Measurements from ENCODE around the gene KCND3. TPM values are rescaled to one million over a fixed set of nuclear protein-coding genes. Genes with fewer than 3 reads are reported as not detected.

Gene KCND3
- polyA plus RNA-seq, 3 donors = not detected

GRCh38 chr1:111863401-111863800 is 126.1 kb downstream of the KCND3 start:
- WGBS (ENCODE audit: insufficient coverage) = 96% methylated on average over 2 of the region's 3 CpGs
- H3K36me3 Mint-ChIP-seq = no peaks in the 10 kb centered on the region
- intact Hi-C loops (cut with micrococcal nuclease) = no loop called here
- no peaks in the 10 kb centered on the region for H3K9me3 Mint-ChIP-seq
- Histone ChIP-seq H3K27ac (ENCODE audit: low read depth in 1 of 2, low read length in 2 of 2) (no peak overlapping the region), H3K36me3 (replicated peaks in 1 of 2; ENCODE audit: control insufficient read depth in 1 of 2, insufficient read depth in 2 of 2, low read length in 2 of 2) (no peaks in the 10 kb centered on the region), H3K9me3 (replicated peaks in 1 of 2; ENCODE audit: control insufficient read depth in 1 of 2, insufficient read depth in 1 of 2, low read length in 2 of 2) (no peaks in the 10 kb centered on the region), H3K9ac (ENCODE audit: insufficient read depth, low read length, poor library complexity, severe bottlenecking) (no peak overlapping the region), H3K27me3 (ENCODE audit: control insufficient read depth in 2 of 2, insufficient read depth in 2 of 2, low read length in 2 of 2) (peaks cover 0 to 3% of the 10 kb centered on the region in 2 donors), H3K79me2 (ENCODE audit: insufficient read depth, low read length) (no peaks in the 10 kb centered on the region), H2AFZ (ENCODE audit: insufficient read depth, low read depth, low read length, poor library complexity, severe bottlenecking) (no peak overlapping the region), H3K4me2 (replicated peaks; ENCODE audit: extremely low read depth, low read length, poor library complexity, severe bottlenecking) (no peak overlapping the region), H3K4me3 (replicated peaks in 1 of 3; ENCODE audit: low read depth in 2 of 3, low read length in 3 of 3) (no peak overlapping the region), H4K20me1 (ENCODE audit: insufficient read depth, low read length) (no peaks in the 10 kb centered on the region), H3K4me1 (ENCODE audit: control insufficient read depth in 1 of 2, insufficient read depth in 2 of 2, low read length in 2 of 2) (no peaks in the 10 kb centered on the region)
- H3K4me3 Mint-ChIP-seq = no peak overlapping the region
- no peak for DNase-seq
- H3K27me3 Mint-ChIP-seq (ENCODE audit: low read depth in 3 of 3) = peaks cover 12 to 24% (median 15%) of the 10 kb centered on the region in 3 donors
- H3K27ac Mint-ChIP-seq = no peak overlapping the region
- TF ChIP-seq, protein P1, sequence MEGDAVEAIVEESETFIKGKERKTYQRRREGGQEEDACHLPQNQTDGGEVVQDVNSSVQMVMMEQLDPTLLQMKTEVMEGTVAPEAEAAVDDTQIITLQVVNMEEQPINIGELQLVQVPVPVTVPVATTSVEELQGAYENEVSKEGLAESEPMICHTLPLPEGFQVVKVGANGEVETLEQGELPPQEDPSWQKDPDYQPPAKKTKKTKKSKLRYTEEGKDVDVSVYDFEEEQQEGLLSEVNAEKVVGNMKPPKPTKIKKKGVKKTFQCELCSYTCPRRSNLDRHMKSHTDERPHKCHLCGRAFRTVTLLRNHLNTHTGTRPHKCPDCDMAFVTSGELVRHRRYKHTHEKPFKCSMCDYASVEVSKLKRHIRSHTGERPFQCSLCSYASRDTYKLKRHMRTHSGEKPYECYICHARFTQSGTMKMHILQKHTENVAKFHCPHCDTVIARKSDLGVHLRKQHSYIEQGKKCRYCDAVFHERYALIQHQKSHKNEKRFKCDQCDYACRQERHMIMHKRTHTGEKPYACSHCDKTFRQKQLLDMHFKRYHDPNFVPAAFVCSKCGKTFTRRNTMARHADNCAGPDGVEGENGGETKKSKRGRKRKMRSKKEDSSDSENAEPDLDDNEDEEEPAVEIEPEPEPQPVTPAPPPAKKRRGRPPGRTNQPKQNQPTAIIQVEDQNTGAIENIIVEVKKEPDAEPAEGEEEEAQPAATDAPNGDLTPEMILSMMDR (IDR thresholded peaks at IDR 0.05) = no peak
- no peaks in the 10 kb centered on the region for H3K4me1 Mint-ChIP-seq

DNA sequence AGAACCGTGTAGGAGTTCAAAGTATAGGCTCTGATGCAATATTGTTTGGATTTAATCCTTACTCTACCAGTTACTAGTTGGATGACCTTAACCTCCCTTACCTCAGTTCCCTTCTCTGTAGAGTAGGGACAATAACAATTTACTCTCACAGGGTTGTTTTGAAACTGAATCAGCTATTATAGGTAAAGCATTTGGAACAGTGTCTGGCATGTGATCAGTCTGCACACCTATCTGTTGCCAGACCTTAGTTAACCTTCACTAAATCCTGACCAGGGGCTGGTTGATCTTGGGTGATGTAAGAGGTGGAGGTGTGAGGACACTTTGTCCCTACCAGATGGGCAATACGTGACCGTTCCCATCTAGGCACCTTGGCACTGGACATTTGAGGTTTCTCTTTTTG is 126.9 kb downstream of the KCND3 start:
- DNase-seq = no peak
- no peaks in the 10 kb centered on the region for H3K4me1 ChIP-seq (ENCODE audit: control insufficient read depth in 1 of 2, insufficient read depth in 2 of 2, low read length in 2 of 2)
- H3K27me3 ChIP-seq (ENCODE audit: control insufficient read depth in 2 of 2, insufficient read depth in 2 of 2, low read length in 2 of 2) = peaks cover 0 to 3% of the 10 kb centered on the region in 2 donors
- intact Hi-C loops (cut with micrococcal nuclease) = no loop called here
- H3K9me3 Mint-ChIP-seq = peaks cover 0 to 3% (median 0%) of the 10 kb centered on the region in 7 donors
- H3K27ac ChIP-seq (ENCODE audit: low read depth in 1 of 2, low read length in 2 of 2) = no peak overlapping the region
- WGBS (ENCODE audit: insufficient coverage) = 75% methylated on average over 2 of the region's 3 CpGs
- TF ChIP-seq, protein P1 (IDR thresholded peaks at IDR 0.05) = no peak
- no peak overlapping the region for H3K4me3 Mint-ChIP-seq
- no peaks in the 10 kb centered on the region for H3K9me3 ChIP-seq (replicated peaks in 1 of 2; ENCODE audit: control insufficient read depth in 1 of 2, insufficient read depth in 1 of 2, low read length in 2 of 2)
- H3K27ac Mint-ChIP-seq = no peak overlapping the region
- H4K20me1 ChIP-seq (ENCODE audit: insufficient read depth, low read length) = no peaks in the 10 kb centered on the region
- H3K36me3 ChIP-seq (replicated peaks in 1 of 2; ENCODE audit: control insufficient read depth in 1 of 2, insufficient read depth in 2 of 2, low read length in 2 of 2) = no peaks in the 10 kb centered on the region
- H3K36me3 Mint-ChIP-seq = no peaks in the 10 kb centered on the region
- no peak overlapping the region for H2AFZ ChIP-seq (ENCODE audit: insufficient read depth, low read depth, low read length, poor library complexity, severe bottlenecking)
- no peak overlapping the region for H3K4me3 ChIP-seq (replicated peaks in 1 of 3; ENCODE audit: low read depth in 2 of 3, low read length in 3 of 3)
- peaks cover 10 to 24% (median 18%) of the 10 kb centered on the region in 3 donors for H3K27me3 Mint-ChIP-seq (ENCODE audit: low read depth in 3 of 3)
- H3K4me1 Mint-ChIP-seq = no peaks in the 10 kb centered on the region
- no peak overlapping the region for H3K9ac ChIP-seq (ENCODE audit: insufficient read depth, low read length, poor library complexity, severe bottlenecking)
- no peaks in the 10 kb centered on the region for H3K79me2 ChIP-seq (ENCODE audit: insufficient read depth, low read length)
- no peak overlapping the region for H3K4me2 ChIP-seq (replicated peaks; ENCODE audit: extremely low read depth, low read length, poor library complexity, severe bottlenecking)

Data from CD14-positive monocyte (primary cell).